Adrenal gland (tissue), 5 donors: ENCODE results near the gene CD248.
"Not testable (repeated sequence)": the region's sequence is repeated elsewhere in the genome, so short reads cannot be mapped to it uniquely, and the experiment has no call there.

ENCODE experiments used
- CTCF ChIP-seq, 6 experiments: fragments of 450-650 bp in 4 of 6; fragments of 200-600 bp in 2 of 6; sonication (generic) in 1 of 6; IDR thresholded peaks; 1 replicate in 5 of 6; 2 replicates in 1 of 6; pipeline versions ENCODE4 v1.5.1 to v1.8.0; 2016 to 2021; ENCODE audit warnings: antibody characterized with exemption in 6 of 6, mild to moderate bottlenecking in 2 of 6, moderate library complexity in 1 of 6
- POLR2A ChIP-seq, 2 donors: fragments of 450-650 bp; IDR thresholded peaks; one replicate each; pipeline ENCODE4 v1.6.1; 2017; ENCODE audit warnings: antibody characterized with exemption in 2 of 2, mild to moderate bottlenecking in 2 of 2, moderate library complexity in 1 of 2
- donor health status: DM: no; HTN: no; CAD: no.

DNA sequence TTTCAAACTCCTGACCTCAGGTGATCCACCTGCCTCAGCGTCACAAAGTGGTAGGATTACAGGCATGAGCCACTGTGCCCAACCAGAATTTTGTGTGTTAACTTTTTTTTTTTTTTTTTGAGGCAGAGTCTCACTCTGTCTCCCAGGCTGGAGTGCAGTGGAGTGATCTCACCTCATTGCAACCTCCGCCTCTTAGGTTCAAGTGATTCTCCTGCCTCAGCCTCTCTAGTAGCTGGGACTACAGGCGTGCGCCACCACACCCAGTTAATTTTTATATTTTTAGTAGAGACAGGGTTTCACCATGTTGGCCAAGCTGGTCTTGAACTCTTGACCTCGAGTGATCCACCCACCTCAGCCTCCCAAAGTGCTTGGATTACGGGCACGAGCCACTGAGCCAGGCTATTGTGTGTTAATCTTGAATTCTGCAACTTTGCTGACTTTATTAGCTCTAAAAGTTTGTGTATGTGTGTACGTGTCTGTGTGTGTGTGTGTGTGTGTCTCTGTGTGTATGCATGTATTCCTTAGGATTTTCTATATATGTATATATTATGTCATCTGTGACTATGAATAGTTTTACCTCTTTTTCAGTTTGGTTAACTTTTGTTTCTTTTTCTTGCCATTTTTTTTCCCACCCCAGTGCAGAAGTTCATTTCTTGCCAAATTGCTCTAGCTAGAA lies 33.9 kb upstream of the CD248 start:
- TF ChIP-seq CTCF, POLR2A (IDR thresholded peaks at IDR 0.05): not testable (repeated sequence)
